ENCODE results near the gene DPAGT1. TPM values are rescaled to one million over a fixed set of nuclear protein-coding genes. Genes with fewer than 3 reads are reported as not detected.
A peak's percentile ranks its signal among the peaks of the same experiment; 100 is the strongest.

The DPAGT1 gene
- total and polyA plus RNA-seq, 3 donors from 2014 or later, result 24.6 to 35.5 (median 29.4) TPM

DNA sequence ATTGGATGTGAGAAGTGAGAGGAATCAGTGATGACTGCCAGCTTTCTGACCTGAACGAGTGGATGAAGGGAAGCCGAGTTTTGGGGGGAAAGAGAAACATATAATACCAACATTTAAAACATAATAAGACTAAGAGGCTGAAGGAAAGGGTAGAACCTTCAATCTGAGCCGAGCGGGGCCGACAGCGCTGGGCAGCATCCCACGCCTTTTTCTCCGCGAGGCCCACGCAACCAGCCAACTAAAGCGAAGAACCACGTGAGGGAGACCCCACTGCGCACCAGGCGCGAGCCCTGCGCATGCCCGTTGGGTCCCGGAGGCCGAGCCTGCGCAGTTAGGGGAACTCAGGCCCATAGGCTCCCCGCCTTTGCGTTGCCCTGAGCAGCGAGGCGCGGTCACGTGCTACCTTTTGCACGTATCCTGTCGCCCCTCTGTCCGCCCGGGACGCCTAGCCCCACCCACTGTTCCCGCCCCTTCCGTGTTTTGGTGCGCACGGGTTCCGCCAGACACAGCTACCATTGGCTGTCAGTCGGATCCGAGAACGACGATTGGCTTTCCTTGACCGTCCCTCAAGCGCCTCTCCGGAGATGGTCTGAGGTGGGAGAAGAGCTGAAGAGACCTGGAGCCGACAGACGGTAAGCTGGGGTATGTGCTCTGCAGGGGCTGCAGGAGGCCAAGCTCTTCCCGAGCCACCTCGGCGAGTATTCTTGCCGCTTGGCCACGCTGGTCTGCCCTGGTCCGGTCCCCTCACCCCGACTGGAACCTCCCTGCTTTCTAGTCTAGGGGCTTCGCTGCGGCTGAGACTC is 19.6 kb upstream of the DPAGT1 start, which contains the start of gene HINFP:
Gene HINFP (plus strand): TSS at position 573 of the 803 bp plus-strand sequence. CDS start 5,365 bp downstream, outside the sequence.
- Histone ChIP-seq H3K27me3 (no peaks in the 10 kb centered on the region), H3K9me3 (no peaks in the 10 kb centered on the region), H3K27ac (peak within 1 kb of the TSS; percentile 57 to 71), H3K4me3 (peak within 1 kb of the TSS; percentile 75 to 94), H3K4me1 (peaks cover 9% of the 10 kb centered on the region), H3K36me3 (ENCODE audit: low read depth, missing control alignments) (no peaks in the 10 kb centered on the region)
- WGBS, 2 donors, result 0 to 3% methylated on average over 25 to 54 of the region's 54 CpGs
- TF ChIP-seq, protein P1, sequence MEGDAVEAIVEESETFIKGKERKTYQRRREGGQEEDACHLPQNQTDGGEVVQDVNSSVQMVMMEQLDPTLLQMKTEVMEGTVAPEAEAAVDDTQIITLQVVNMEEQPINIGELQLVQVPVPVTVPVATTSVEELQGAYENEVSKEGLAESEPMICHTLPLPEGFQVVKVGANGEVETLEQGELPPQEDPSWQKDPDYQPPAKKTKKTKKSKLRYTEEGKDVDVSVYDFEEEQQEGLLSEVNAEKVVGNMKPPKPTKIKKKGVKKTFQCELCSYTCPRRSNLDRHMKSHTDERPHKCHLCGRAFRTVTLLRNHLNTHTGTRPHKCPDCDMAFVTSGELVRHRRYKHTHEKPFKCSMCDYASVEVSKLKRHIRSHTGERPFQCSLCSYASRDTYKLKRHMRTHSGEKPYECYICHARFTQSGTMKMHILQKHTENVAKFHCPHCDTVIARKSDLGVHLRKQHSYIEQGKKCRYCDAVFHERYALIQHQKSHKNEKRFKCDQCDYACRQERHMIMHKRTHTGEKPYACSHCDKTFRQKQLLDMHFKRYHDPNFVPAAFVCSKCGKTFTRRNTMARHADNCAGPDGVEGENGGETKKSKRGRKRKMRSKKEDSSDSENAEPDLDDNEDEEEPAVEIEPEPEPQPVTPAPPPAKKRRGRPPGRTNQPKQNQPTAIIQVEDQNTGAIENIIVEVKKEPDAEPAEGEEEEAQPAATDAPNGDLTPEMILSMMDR (IDR thresholded peaks at IDR 0.05), result no peak
- TF ChIP-seq POLR2A (IDR thresholded peaks at IDR 0.05), result no peak
- peak; percentile 100 for DNase-seq
- intact Hi-C loops (cut with DNase I; ENCODE audit: low total_unique reads), result no loop called here

DNA sequence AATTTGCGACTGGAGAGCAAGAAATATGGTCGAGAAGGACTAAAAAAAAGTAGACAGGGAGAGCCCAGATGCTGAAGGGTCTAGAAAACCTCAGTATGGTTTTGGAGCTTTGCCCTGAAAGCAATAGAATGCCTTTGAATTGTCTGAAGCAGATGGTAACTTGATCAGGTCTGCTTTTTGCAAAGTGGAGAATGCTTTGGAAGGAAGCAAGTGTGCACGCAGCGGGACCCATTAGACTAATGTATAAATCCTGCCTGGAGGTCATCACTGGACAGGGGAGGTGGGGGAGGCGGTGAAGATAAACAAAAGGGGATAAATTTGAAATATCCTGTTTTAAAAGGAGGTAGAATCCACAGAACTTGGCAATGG is 19.0 kb upstream of the DPAGT1 start:
- Histone ChIP-seq H3K9me3 (no peaks in the 10 kb centered on the region), H3K4me1 (peaks cover 9% of the 10 kb centered on the region), H3K36me3 (ENCODE audit: low read depth, missing control alignments) (no peaks in the 10 kb centered on the region), H3K4me3 (peak overlapping the region; percentile 75 to 94), H3K27ac (peak overlapping the region; percentile 57 to 71), H3K27me3 (no peaks in the 10 kb centered on the region)
- DNase-seq, result peak; percentile 32
- TF ChIP-seq, protein P1 (IDR thresholded peaks at IDR 0.05), result no peak
- no peak for TF ChIP-seq POLR2A (IDR thresholded peaks at IDR 0.05)
- intact Hi-C loops (cut with DNase I; ENCODE audit: low total_unique reads), result no loop called here
- WGBS, 2 donors, result 7 to 12% methylated on average over 5 of the region's 5 CpGs

DNA sequence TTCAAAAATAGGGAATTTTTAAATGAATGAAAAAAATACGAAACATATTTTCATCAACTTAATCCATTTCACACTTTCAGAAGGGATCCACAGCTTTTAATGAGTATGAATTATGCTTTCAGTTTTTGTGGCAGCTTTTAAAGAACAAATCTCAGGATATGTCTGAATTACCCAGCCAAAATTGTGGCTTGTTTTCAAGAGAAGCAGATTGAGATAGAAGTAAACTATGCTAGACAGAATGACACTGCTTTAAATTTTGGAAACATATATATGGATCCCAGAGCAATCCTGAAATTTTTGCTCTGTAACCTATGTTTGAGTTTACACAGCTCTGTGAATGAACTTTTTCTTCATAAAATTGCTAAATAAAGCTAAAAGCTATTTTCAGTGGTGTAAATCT is 17.3 kb upstream of the DPAGT1 start:
- H3K4me3 ChIP-seq, result no peak overlapping the region
- peaks cover 9% of the 10 kb centered on the region for H3K4me1 ChIP-seq
- H3K27me3 ChIP-seq, result no peaks in the 10 kb centered on the region
- no peak for DNase-seq
- H3K27ac ChIP-seq, result no peak overlapping the region
- no peaks in the 10 kb centered on the region for H3K36me3 ChIP-seq (ENCODE audit: low read depth, missing control alignments)
- WGBS, 2 donors, result 89 to 96% methylated on average over 1 of the region's 1 CpG
- intact Hi-C loops (cut with DNase I; ENCODE audit: low total_unique reads), result no loop called here
- H3K9me3 ChIP-seq, result no peaks in the 10 kb centered on the region
- TF ChIP-seq POLR2A (IDR thresholded peaks at IDR 0.05), result no peak
- TF ChIP-seq, protein P1 (IDR thresholded peaks at IDR 0.05), result no peak

DNA sequence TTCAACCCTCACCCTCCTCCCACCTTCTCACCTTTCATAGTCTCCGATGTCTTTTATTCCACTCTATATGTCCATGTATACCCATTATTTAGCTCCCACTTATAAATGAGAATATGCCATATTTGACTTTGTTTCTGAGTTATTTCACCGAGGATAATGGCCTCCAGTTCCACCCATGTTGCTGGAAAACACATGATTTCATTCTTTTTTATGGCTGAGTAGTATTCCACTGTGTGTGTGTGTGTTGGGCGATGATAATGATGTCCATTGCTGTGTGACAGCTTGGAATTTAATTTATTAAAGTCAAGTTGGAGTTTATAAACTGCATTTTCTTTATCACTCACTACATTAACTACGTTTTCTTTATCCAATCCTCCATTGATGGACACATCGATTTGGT is 16.6 kb upstream of the DPAGT1 start:
- Histone ChIP-seq H3K27ac (no peak overlapping the region), H3K9me3 (no peaks in the 10 kb centered on the region), H3K4me3 (no peak overlapping the region), H3K27me3 (no peaks in the 10 kb centered on the region), H3K4me1 (peaks cover 9% of the 10 kb centered on the region), H3K36me3 (ENCODE audit: low read depth, missing control alignments) (no peaks in the 10 kb centered on the region)
- intact Hi-C loops (cut with DNase I; ENCODE audit: low total_unique reads), result no loop called here
- no peak for TF ChIP-seq POLR2A (IDR thresholded peaks at IDR 0.05)
- TF ChIP-seq, protein P1 (IDR thresholded peaks at IDR 0.05), result no peak
- WGBS, 2 donors, result 93 to 95% methylated on average over 5 of the region's 5 CpGs
- DNase-seq, result no peak
